ENCODE measurements around the gene DCLK3.

The DCLK3 gene

GRCh38 chr3:36763850-36764703 is at the start of gene DCLK3:
Gene DCLK3 (minus strand): TSS chr3:36764553. CDS start chr3:36764263, 290 bp downstream.
- no peak for DNase-seq

GRCh38 chr3:36813305-36813704 is 49.0 kb upstream of the DCLK3 start:
- no peak for DNase-seq

- DNase-seq = no peak
Measured at GRCh38 chr3:36812240-36812639, 47.9 kb upstream of the DCLK3 start.

GRCh38 chr3:36811768-36812167 is 47.4 kb upstream of the DCLK3 start:
- no peak for DNase-seq

- no peak for DNase-seq
Measured at GRCh38 chr3:36804295-36805055, 40.1 kb upstream of the DCLK3 start.

GRCh38 chr3:36803091-36803791 is 38.9 kb upstream of the DCLK3 start:
- no peak for DNase-seq

GRCh38 chr3:36800533-36801116 is 36.3 kb upstream of the DCLK3 start:
- no peak for DNase-seq

GRCh38 chr3:36796881-36797280 is 32.5 kb upstream of the DCLK3 start:
- DNase-seq = no peak

GRCh38 chr3:36796161-36796560 is 31.8 kb upstream of the DCLK3 start:
- no peak for DNase-seq

GRCh38 chr3:36795622-36796021 is 31.3 kb upstream of the DCLK3 start:
- DNase-seq = no peak

- DNase-seq = no peak
Measured at GRCh38 chr3:36792342-36792741, 28.0 kb upstream of the DCLK3 start.

- DNase-seq = no peak
Measured at GRCh38 chr3:36790765-36791164, 26.4 kb upstream of the DCLK3 start.

GRCh38 chr3:36786921-36787890 is 22.9 kb upstream of the DCLK3 start:
- no peak for DNase-seq

- DNase-seq = no peak
Measured at GRCh38 chr3:36784138-36784635, 19.8 kb upstream of the DCLK3 start.

GRCh38 chr3:36777424-36778218 is 13.3 kb upstream of the DCLK3 start:
- DNase-seq = no peak

GRCh38 chr3:36776436-36776835 is 12.1 kb upstream of the DCLK3 start:
- DNase-seq = no peak

- DNase-seq = no peak
Measured at GRCh38 chr3:36774052-36774451, 9.7 kb upstream of the DCLK3 start.

- no peak for DNase-seq
Measured at GRCh38 chr3:36771931-36772330, 7.6 kb upstream of the DCLK3 start.

- no peak for DNase-seq
Measured at GRCh38 chr3:36769926-36770325, 5.6 kb upstream of the DCLK3 start.

- DNase-seq = no peak
Measured at GRCh38 chr3:36765104-36765503, 751 bp upstream of the DCLK3 start.

GRCh38 chr3:36764704-36765038 is 318 bp upstream of the DCLK3 start:
- no peak for DNase-seq
